ENCODE results near the gene PAQR9.

Gene PAQR9

GRCh38 chr3:142961539-142961938 is 1.9 kb downstream of the PAQR9 start:
- no peak for DNase-seq
- in situ Hi-C loops (cut with MboI; ENCODE audit: low pct_unique_long_range_greater_than_20kb, low sequenced_read_pairs), result no loop called here

GRCh38 chr3:142960322-142960850 is 3.1 kb downstream of the PAQR9 start:
- DNase-seq, result no peak
- in situ Hi-C loops (cut with MboI; ENCODE audit: low pct_unique_long_range_greater_than_20kb, low sequenced_read_pairs), result no loop called here

GRCh38 chr3:142958707-142959106 is 4.8 kb downstream of the PAQR9 start:
- in situ Hi-C loops (cut with MboI; ENCODE audit: low pct_unique_long_range_greater_than_20kb, low sequenced_read_pairs), result no loop called here
- DNase-seq, result no peak

- in situ Hi-C loops (cut with MboI; ENCODE audit: low pct_unique_long_range_greater_than_20kb, low sequenced_read_pairs), result no loop called here
Measured at GRCh38 chr3:142953443-142953842, 10.0 kb downstream of the PAQR9 start.

GRCh38 chr3:142952272-142953193 is 10.9 kb downstream of the PAQR9 start:
- in situ Hi-C loops (cut with MboI; ENCODE audit: low pct_unique_long_range_greater_than_20kb, low sequenced_read_pairs), result no loop called here
- no peak for DNase-seq

More at GRCh38 chr3:142953443-142953842, 10.0 kb downstream of the PAQR9 start:
- no peak for DNase-seq

GRCh38 chr3:142951794-142952193 is 11.7 kb downstream of the PAQR9 start:
- DNase-seq, result no peak
- in situ Hi-C loops (cut with MboI; ENCODE audit: low pct_unique_long_range_greater_than_20kb, low sequenced_read_pairs), result no loop called here

- in situ Hi-C loops (cut with MboI; ENCODE audit: low pct_unique_long_range_greater_than_20kb, low sequenced_read_pairs), result no loop called here
- DNase-seq, result no peak
Measured at GRCh38 chr3:142950972-142951371, 12.5 kb downstream of the PAQR9 start.

- in situ Hi-C loops (cut with MboI; ENCODE audit: low pct_unique_long_range_greater_than_20kb, low sequenced_read_pairs), result no loop called here
- DNase-seq, result no peak
Measured at GRCh38 chr3:142947799-142948575, 15.5 kb downstream of the PAQR9 start.

- no peak for DNase-seq
- in situ Hi-C loops (cut with MboI; ENCODE audit: low pct_unique_long_range_greater_than_20kb, low sequenced_read_pairs), result no loop called here
Measured at GRCh38 chr3:142947352-142947751, 16.1 kb downstream of the PAQR9 start.

GRCh38 chr3:142946861-142947260 is 16.6 kb downstream of the PAQR9 start:
- in situ Hi-C loops (cut with MboI; ENCODE audit: low pct_unique_long_range_greater_than_20kb, low sequenced_read_pairs), result no loop called here
- DNase-seq, result no peak

- in situ Hi-C loops (cut with MboI; ENCODE audit: low pct_unique_long_range_greater_than_20kb, low sequenced_read_pairs), result no loop called here
- DNase-seq, result no peak
Measured at GRCh38 chr3:142945023-142945422, 18.5 kb downstream of the PAQR9 start.

- no peak for DNase-seq
- in situ Hi-C loops (cut with MboI; ENCODE audit: low pct_unique_long_range_greater_than_20kb, low sequenced_read_pairs), result no loop called here
Measured at GRCh38 chr3:142944342-142944741, 19.1 kb downstream of the PAQR9 start.

GRCh38 chr3:142943870-142944269 is 19.6 kb downstream of the PAQR9 start:
- in situ Hi-C loops (cut with MboI; ENCODE audit: low pct_unique_long_range_greater_than_20kb, low sequenced_read_pairs), result no loop called here
- no peak for DNase-seq

GRCh38 chr3:142943349-142943748 is 20.1 kb downstream of the PAQR9 start:
- in situ Hi-C loops (cut with MboI; ENCODE audit: low pct_unique_long_range_greater_than_20kb, low sequenced_read_pairs), result no loop called here
- no peak for DNase-seq

GRCh38 chr3:142941373-142942123 is 21.9 kb downstream of the PAQR9 start:
- in situ Hi-C loops (cut with MboI; ENCODE audit: low pct_unique_long_range_greater_than_20kb, low sequenced_read_pairs), result no loop called here

GRCh38 chr3:142940472-142940871 is 23.0 kb downstream of the PAQR9 start:
- no peak for DNase-seq
- in situ Hi-C loops (cut with MboI; ENCODE audit: low pct_unique_long_range_greater_than_20kb, low sequenced_read_pairs), result no loop called here

More at GRCh38 chr3:142941373-142942123, 21.9 kb downstream of the PAQR9 start:
- DNase-seq, result no peak

- no peak for DNase-seq
- in situ Hi-C loops (cut with MboI; ENCODE audit: low pct_unique_long_range_greater_than_20kb, low sequenced_read_pairs), result no loop called here
Measured at GRCh38 chr3:142940000-142940399, 23.5 kb downstream of the PAQR9 start.

- DNase-seq, result no peak
- in situ Hi-C loops (cut with MboI; ENCODE audit: low pct_unique_long_range_greater_than_20kb, low sequenced_read_pairs), result no loop called here
Measured at GRCh38 chr3:142935963-142936362, 27.5 kb downstream of the PAQR9 start.

GRCh38 chr3:142934887-142935269 is 28.6 kb downstream of the PAQR9 start:
- in situ Hi-C loops (cut with MboI; ENCODE audit: low pct_unique_long_range_greater_than_20kb, low sequenced_read_pairs), result no loop called here
- DNase-seq, result no peak
